Superior temporal gyrus (tissue), 1 donor: ENCODE data around the gene ADISSP.

Experiments used
- DNase-seq: peaks from one replicate; pipeline ENCODE4 v3.0.0-alpha.2; 2016; ENCODE audit errors: extremely low spot score

Gene ADISSP

DNA sequence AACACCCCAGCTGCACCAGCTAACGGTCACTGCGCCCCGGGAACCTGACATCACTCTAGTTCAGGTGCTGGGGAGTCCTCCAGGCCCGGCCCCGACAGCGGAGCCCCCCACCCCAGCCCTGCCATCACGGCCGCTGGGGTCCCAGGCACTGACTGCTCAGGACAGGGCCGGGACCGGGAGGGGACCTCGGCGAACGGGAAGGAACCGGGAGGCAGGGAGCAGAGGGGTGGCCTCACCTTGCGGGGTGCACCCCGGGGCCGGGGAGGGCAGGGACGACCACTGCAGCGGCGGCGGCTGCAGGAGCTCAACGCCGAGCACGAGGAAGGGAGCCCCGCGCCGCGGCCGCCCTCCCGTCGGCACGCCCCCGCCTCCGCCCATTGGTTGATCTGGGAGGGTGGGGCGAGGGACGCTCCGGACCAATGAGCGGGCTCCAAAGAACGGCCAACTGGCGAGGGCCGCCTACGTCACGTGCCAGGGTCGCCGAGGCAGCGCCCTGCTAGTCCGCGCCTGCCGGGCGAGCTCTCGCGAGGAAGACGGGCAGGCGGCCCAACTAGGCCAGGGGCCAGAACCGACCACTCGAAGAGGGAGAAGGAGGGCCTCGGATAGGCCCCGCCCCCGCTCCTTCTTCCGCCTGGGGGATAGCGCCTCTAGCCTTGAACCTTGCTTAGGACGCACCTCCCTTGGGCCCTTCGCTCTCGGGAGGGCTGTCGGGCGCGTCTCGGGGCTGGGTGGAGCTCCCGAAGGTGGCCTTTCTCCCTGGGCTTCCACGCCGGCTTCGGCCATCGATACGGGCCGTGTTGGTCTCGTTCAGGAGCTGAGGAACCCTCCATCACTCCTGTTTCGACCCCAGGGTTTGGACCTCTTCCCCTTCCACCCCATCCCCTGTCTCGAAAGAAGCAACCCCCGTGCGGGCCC is at the start of gene ADISSP:
TSS of gene ADISSP (minus strand) at position 327 of the 915 bp plus-strand sequence. CDS start 7,653 bp downstream, outside the sequence.
- peak; percentile 97 for DNase-seq

DNA sequence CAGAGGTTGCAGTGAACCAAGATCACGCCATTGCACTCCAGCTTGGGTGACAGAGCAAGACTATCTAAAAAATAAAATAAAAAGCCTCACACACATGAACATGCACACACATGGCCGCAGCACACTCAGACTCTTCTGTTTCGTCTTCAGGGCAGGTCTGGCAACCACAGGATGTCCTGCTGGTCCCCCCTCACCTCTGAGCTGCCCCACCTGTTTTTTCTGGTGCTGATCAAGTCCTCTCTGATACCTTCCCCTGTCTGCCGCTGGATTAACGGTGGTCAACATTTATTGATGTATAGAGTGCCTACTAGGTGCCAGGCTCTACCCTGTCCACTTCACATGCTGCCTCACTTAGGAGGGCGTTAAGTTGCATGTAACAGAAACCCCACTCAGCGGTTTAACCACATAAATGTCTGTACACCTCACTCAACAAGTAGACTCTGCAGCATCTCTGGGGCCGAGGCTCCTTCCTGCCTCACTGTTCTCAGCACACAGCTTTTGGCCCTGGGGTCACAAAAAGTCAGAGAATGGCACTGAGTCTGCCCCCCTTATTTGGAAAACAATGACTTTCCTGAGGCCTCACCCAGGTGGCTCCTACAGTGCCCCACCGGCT is 48.3 kb upstream of the ADISSP start:
- DNase-seq = no peak

DNA sequence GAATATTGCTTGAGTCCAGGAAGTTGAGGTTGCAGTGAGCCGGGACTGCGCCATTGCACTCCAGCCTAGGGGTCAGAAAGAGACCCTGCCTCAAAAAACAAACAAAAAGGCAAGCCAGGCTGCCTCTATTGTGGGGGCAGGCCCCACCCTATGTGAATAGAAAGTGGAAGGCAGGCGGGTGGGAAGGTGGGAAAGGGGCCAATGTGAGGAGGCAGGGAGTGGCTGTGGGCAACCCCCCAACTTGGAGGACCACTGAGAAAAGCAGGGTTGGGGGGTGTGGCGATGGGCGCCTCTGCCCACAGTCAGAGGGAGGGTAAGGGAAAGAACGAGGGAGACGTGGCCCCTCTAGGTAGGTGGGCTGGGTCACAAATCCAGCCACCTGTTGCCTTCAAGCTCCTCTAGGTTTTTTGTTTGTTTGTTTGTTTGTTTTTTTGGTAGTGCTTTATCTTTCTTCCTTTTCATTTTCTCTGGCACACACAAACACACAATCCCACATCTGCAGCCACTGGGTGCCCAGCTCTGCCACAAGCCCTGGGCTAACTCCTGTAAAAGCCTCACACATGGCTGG is 47.5 kb upstream of the ADISSP start:
- no peak for DNase-seq

DNA sequence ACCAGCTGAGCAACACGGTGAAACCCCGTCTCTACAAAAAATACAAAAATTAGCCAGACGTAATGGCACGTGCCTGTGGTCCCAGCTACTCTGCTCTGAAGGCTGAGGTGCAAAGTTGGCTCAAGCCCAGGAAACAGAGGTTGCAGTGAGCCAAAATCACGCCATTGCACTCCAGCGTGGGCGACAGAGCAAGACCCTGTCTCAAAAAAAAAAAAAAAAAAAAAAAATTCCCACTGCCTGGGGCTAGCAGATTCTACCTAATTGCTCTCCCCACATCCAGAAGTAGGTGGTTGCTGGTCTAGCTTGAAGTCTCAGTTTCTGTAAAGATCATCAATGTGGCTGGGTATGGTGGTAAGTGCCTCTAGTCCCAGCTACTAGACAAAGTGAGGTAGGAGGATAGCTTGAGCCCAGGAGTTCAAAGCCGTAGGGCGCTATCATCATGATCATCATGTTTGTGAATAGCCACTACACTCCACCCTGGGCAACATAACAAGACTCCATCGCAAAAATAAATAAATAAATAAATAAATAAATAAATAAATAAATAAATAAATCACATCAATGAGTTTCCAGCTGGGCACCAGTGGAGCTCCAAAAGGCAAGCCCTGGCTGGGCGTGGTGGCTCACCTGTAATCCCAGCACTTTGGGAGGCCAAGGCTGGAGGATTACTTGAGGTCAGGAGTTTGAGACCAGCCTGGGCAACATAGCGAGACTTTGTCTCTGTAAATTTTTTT is 46.5 kb upstream of the ADISSP start:
- peak; percentile 4 for DNase-seq

DNA sequence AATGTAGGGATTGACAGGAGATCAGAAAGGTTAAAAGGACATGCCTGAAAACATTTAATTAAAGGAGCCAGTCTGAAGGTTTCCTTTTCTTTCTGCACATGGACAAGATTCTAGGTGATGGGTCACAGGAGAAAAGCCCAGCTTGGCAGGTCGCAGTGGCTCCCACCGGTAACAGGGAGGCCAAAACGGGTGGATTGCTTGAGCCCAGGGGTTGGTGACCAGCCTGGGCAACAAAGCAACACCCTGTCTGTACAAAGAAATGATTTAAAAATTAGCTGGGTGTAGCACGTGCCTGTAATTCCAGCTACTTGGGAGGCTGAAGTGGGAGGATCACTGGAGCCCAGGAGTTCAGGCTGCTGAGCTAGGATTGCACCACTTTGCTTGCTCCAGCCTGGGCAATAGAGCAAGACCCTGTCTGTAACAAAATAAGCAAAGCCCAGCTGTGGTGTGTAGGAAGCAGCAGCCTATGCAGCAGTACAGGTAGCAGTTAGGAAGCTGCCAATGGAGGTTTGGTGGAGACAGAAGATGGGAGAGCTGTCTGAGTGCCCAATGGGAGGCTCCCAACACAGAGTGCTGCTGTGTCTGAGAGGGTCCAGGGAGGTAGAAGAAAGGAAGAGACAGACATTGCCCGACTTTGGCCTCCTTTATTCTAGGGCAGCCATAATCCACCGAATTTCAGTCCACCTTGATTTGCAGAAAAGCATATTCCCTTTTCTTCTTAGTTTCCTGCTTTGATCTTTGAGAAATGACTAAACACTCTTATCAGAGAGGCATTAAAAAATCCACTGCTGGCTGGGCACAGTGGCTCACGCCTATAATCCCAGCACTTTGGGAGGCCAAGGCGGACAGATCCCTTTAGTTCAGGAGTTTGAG is 45.7 kb upstream of the ADISSP start:
- DNase-seq = peak; percentile 25

DNA sequence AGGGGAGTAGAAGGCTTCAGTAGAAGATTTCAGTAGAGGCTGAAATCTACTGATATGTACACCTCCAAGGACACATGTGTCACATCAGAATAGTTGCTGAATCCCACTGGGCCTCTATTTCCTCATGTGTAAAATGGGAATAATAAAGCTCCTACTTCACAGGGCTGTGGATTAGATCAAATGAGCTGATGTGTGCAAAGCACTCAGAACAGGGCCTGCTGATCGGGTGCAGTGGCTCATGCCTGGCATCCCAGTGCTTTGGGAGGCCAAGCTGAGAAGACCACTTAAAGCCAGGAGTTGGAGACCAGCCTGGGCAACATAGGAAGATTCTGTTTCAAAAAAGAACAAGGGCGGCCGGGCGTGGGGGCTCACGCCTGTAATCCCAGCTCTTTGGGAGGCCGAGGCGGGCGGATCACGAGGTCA is 44.7 kb upstream of the ADISSP start:
- no peak for DNase-seq

DNA sequence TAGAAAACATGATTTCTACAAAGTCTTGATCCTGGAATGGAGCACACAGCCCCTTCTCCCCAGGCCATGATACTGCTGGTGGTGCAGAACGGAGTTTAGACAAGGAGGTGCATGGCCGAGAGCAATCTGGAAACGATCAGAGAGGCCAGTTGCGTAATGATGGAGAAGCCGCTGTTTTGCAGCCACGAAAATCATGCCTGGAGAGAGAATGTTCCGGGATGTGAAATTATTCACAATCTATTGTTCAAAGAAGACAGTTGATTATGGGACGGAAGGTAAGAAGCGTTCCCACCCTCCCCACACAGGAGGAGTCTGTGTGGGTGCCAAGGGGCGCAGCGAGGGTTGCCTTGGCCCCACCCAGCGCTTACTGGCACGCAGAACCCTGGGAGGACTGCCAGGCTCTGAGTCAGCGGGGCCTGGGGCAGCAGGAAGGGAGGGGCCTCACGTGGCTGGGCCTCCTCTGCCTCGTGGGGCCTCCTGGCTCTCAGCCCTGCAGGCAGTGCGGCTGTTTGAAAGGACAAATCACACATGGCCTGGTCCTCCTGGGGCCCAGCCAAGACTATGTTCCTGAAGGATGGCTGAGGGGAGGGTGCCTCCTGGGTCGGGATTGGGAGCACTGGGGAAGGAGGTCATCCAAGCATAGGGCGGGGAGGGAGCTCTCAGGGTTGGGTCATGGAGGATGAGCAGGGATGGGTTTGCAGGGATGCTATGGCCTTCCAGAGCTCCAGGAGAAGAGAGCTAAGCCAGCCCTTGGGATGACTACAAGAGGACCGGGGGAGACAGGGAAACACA is 44.1 kb upstream of the ADISSP start:
- DNase-seq = peak; percentile 97

DNA sequence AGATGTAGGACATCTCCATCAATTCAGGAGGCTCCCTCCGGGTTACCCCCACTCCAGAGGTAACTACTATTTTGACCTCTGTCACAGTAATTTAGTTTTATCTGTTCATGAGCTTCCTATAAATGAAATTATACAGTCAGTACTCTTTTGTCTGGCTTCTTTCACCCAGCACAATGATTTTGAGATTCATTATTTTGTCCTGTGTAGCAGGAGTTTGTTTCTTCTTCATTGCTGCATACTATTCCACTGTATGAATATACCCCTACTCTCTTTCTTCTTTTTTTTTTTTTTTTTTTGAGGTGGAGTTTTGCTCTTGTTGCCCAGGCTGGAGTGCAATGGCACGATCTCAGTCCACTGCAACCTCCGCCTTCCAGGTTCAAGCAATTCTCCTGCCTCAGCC is 41.0 kb upstream of the ADISSP start:
- no peak for DNase-seq

DNA sequence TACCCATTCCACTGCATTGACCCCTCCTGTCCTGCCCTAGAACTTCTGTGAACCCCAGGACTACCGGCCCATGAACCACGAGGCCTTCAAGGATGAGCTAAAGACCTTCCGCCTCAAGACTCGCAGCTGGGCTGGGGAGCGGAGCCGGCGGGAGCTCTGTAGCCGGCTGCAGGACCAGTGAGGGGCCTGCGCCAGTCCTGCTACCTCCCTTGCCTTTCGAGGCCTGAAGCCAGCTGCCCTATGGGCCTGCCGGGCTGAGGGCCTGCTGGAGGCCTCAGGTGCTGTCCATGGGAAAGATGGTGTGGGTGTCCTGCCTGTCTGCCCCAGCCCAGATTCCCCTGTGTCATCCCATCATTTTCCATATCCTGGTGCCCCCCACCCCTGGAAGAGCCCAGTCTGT is 37.2 kb upstream of the ADISSP start:
- DNase-seq = no peak

DNA sequence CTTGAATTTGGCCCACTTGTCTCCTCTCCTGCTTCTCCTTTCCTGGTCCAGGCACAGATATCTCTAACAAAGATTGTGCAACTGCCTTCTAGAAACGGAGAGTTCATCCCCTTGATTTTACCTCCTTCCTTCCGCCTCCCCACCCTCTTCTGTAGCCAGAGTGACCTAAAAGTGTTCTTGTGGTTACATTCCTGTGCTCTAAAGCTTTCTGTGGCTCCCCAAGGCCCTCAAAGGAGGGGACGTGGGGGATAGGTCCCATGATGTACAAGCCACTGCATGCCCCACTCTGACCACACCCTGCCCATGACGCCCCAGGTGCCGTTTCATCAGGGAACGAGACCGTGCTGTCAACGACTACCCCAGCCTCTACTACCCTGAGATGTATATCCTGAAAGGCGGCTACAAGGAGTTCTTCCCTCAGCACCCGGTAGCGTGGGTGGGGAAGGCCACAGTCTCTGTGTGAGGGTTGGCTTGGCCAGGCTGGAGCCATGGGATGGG is 36.8 kb upstream of the ADISSP start:
- no peak for DNase-seq

DNA sequence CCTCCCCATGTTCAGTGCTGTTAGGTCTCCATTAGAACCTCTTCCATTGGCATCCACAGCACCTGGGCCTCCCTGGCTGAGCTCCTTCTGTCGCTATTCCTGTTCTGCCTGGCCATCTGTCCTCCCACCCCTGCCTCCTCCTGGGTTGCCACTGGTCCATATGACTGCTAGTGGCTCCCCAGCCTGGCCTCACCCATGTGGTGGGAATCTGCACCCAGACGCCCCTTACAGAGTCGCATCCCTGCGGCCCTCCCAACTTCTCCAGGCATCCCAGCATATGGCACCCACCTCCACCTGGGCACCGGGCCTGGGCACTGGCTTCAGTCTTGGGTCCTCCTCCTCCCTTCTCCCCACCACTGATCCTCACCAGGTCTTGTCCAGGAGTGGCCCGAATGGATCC is 36.3 kb upstream of the ADISSP start:
- no peak for DNase-seq

DNA sequence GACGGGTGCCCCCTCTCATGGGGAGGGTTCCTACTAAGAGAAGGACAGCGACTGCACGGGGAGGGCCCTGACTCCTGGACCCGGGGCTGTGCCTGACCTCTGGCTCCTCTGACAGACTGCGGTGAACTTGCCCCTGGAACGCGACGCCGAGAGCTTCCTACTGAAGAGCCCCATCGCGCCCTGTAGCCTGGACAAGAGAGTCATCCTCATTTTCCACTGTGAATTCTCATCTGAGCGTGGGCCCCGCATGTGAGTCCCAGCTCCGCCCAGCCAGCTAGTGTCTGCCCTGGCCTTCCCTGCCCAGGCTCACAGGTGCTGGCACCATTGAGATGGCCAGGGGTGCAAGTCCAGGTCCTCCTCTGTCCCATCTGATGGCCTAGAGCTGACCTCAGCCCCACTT is 35.7 kb upstream of the ADISSP start:
- no peak for DNase-seq

DNA sequence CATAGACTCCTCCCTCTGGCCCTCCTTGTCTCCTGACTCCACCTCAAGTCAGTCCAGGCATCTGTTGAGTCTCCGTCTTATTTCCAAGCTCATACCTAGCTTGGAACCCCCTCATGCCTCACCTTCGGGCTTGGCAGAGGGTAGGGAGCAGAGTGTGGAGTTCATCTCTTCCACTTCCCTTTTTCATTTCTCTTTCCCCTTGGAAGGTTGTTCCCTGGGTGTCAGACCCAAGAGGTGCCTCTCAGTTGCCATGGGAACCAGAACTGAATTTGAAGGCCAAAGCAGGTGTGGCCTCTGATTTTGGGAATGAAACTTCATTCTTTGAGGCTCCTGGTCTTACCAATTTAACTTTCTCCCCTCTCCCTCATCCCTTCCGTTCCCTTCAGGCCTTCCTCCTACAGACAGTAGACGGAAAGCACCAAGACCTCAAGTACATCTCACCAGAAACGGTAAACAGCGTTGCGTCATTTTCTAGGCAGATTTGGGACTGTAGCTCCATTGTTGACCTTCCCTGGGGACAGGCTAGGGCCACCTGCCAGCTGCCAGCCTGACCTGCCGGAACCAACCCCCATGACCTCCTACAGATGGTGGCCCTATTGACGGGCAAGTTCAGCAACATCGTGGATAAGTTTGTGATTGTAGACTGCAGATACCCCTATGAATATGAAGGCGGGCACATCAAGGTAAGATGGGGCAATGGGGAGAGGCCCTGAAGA is 35.1 kb upstream of the ADISSP start:
- no peak for DNase-seq

DNA sequence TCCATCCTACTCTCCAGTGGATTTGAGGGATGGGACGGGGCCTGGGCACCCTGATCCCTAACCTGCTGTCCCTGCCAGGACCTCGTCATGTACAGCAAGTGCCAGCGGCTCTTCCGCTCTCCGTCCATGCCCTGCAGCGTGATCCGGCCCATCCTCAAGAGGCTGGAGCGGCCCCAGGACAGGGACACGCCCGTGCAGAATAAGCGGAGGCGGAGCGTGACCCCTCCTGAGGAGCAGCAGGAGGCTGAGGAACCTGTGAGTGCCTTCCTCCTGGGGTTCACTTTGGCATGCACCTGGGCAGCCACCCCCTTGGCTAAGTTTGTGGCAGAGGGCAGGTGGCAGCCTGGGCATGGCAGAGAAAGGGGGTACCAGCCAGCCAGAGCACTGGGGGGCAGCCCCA is 34.3 kb upstream of the ADISSP start:
- DNase-seq = no peak

DNA sequence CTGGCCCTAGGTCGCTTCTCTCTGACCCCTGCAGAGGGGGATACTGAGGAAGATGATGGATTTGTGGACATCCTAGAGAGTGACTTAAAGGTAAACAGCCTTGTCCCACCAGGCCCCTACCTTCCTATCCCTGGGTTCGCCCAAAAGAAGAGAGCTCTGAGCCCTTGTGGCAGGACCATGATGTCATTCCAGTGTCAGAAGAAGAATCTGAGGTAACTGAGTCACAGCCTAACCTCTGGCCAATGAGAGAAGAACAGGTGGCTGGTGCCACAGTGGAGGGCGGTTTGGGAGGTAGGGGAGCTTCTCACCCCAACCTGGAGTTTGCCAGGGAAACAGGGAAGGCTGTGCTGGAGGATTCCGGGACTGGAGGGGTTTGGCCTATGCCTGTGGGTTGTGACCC is 33.7 kb upstream of the ADISSP start:
- no peak for DNase-seq

DNA sequence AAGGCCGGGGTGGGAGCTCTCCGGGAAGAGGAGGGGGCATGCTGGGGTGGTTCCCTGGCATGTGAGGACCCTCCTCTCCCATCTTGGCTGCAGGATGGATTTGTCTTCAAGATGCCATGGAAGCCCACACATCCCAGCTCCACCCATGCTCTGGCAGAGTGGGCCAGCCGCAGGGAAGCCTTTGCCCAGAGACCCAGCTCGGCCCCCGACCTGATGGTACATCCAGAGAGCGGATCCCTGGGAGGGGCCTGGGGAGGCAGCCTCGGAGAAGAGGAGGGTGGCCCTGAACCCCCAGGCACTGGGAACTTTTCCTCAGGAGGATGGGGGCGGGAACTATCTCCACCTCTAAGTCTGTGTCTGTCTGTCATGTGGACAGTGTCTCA is 33.3 kb upstream of the ADISSP start:
- DNase-seq = no peak

DNA sequence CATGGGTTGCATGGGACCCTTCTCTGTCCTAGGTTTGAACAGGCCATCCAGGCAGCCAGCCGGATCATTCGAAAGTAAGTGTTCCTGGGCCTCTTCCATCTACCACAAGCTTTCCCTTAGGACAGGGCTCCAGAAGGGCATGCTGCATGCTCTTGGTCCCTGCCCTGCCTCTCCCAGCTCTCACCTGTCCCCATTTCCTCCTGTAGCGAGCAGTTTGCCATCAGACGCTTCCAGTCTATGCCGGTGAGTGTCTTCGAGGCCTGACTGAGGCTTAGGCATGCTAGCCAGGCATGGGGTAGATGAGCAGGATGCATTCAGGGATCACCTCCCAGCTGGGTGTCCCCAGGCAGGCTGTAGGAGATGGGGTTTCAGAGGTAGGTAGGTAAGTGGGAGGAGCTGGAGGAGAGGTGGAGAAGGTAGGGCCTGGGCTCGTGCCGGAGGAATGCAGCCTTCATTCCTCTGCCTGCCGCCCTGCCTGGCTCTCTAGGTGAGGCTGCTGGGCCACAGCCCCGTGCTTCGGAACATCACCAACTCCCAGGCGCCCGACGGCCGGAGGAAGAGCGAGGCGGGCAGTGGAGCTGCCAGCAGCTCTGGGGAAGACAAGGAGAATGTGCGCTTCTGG is 32.8 kb upstream of the ADISSP start:
- no peak for DNase-seq

DNA sequence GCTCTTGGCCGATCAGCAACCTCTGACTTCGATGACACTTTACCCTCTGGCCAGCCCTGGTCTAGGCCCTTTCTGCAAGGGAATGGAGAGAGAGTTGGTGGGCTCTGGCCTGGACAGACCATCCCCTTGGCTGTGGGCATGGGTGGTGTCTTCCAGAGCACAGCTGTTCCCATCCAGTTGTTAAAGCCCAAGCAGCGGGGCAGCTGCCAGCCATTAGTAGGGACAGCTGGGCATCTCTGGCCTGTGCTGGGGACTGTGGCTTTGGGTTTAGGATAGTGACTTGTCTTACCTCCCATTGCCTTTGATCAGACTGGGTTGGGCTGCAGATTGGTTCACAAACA is 31.3 kb upstream of the ADISSP start:
- DNase-seq = no peak

DNA sequence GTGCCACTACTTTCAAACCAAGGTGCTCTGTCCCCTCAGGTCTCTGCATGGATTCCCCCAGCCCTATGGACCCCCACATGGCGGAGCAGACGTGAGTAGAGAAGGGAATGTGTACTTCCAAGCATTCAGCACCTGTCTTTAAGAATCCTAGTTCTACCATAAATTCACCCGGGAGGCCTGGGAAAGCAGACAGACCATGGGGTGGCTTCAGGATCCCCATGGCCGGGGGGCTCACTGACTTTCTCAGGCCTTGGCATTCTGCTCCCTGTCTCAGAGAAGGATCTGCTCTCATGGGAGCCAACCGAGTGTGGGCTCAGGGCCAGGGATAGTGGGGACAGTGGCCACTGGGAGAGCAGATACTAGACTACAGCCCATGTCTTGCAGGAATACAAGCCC is 30.8 kb upstream of the ADISSP start:
- no peak for DNase-seq
